H1 (cell line): ENCODE measurements around the gene C5orf34. TPM values are rescaled to one million over a fixed set of nuclear protein-coding genes. Genes with fewer than 3 reads are reported as not detected.

Experiments
- CTCF ChIA-PET: fragments of 300-600 bp; sonication (Branson Sonifier 250); formaldehyde crosslinking; loops from one replicate; lab custom pipeline; 2021; ENCODE audit not compliant: partially characterized antibody; lab: Charles Lee
- POLR2A ChIA-PET: fragments of 300-600 bp; sonication (Branson Sonifier 250); formaldehyde crosslinking; loops from one replicate; lab custom pipeline; 2021; ENCODE audit warnings: inconsistent platforms; ENCODE audit not compliant: partially characterized antibody; lab: Charles Lee
- DNase-seq, 2 experiments: peaks; one replicate each; pipeline versions ENCODE4 v3.0.0 to v3.0.0-alpha.2; 2010 to 2022; ENCODE audit warnings: low spot score in 2 of 2, low read depth in 1 of 2, mixed read lengths in 1 of 2
- FAIRE-seq: peaks from 2 replicates; lab custom pipeline; 2011; peaks lifted over from hg19 to GRCh38; lab: Jason Lieb, UNC
- H2AFZ ChIP-seq: 2 replicates; pipeline ENCODE4 v1.8.1; 2012; ENCODE audit warnings: low read length, inconsistent platforms
- H2AK5ac ChIP-seq: 2 replicates; pipeline ENCODE4 v1.6.1; 2013; ENCODE audit warnings: low read depth, low read length
- H2BK120ac ChIP-seq: replicated peaks from 2 replicates; pipeline ENCODE3; 2013; ENCODE audit warnings: low read depth, low read length, inconsistent platforms
- H2BK12ac ChIP-seq: 2 replicates; pipeline ENCODE4 v1.6.1; 2013; ENCODE audit warnings: low read depth, low read length
- H2BK15ac ChIP-seq: 2 replicates; pipeline ENCODE4 v1.6.1; 2013; ENCODE audit warnings: low read length
- H2BK20ac ChIP-seq: 2 replicates; pipeline ENCODE4 v1.6.1; 2013; ENCODE audit warnings: low read length
- H2BK5ac ChIP-seq: 2 replicates; pipeline ENCODE4 v1.6.1; 2013; ENCODE audit warnings: low read depth, low read length
- H3K14ac ChIP-seq: 2 replicates; pipeline ENCODE4 v1.6.1; 2013; ENCODE audit warnings: inconsistent platforms; ENCODE audit not compliant: insufficient read length
- H3K18ac ChIP-seq: 2 replicates; pipeline ENCODE4 v1.6.1; 2013; ENCODE audit warnings: low read length; ENCODE audit errors: extremely low read depth
- H3K23ac ChIP-seq: 2 replicates; pipeline ENCODE4 v1.6.1; 2013; ENCODE audit warnings: inconsistent platforms; ENCODE audit not compliant: insufficient read length
- H3K23me2 ChIP-seq: 2 replicates; pipeline ENCODE4 v1.6.1; 2013; ENCODE audit warnings: low read depth, low read length
- H3K27ac ChIP-seq: 2 replicates; pipeline ENCODE4 v1.6.1; 2011; ENCODE audit warnings: low read depth, low read length, inconsistent platforms
- H3K27me3 ChIP-seq, 4 experiments: replicated peaks in 1 of 4; 1 replicate in 1 of 4; 2 replicates in 3 of 4; pipeline versions ENCODE4 v1.6.1 to v1.8.1; 2011 to 2013; ENCODE audit warnings: low read length in 3 of 4, mild to moderate bottlenecking in 3 of 4, inconsistent platforms in 2 of 4, mixed read lengths in 2 of 4, moderate library complexity in 1 of 4; ENCODE audit not compliant: control insufficient read depth in 3 of 4, insufficient read depth in 3 of 4; ENCODE audit errors: extremely low read depth in 1 of 4
- H3K36me3 ChIP-seq, 4 experiments: 2 replicates each; pipeline versions ENCODE4 v1.6.1 to v1.8.1; 2011 to 2013; ENCODE audit warnings: mild to moderate bottlenecking in 4 of 4, low read length in 3 of 4, moderate library complexity in 2 of 4, control low read depth in 1 of 4, inconsistent platforms in 1 of 4; ENCODE audit not compliant: insufficient read depth in 4 of 4, control insufficient read depth in 2 of 4
- H3K4ac ChIP-seq: replicated peaks from 2 replicates; pipeline ENCODE3; 2013; ENCODE audit warnings: low read length, low read depth, mixed read lengths, inconsistent platforms; ENCODE audit not compliant: insufficient read length
- H3K4me1 ChIP-seq, 4 experiments: replicated peaks in 1 of 4; 1 replicate in 1 of 4; 2 replicates in 3 of 4; pipeline versions ENCODE4 v1.6.1 to v1.8.1; 2011 to 2013; ENCODE audit warnings: low read length in 3 of 4, inconsistent platforms in 2 of 4, mixed read lengths in 1 of 4; ENCODE audit not compliant: insufficient read depth in 4 of 4, control insufficient read depth in 3 of 4
- H3K4me2 ChIP-seq, 2 experiments: 2 replicates each; pipeline versions ENCODE4 v1.6.1 to v1.8.1; 2011 to 2013; ENCODE audit warnings: low read depth in 2 of 2, low read length in 2 of 2, control low read depth in 1 of 2, inconsistent platforms in 1 of 2, mild to moderate bottlenecking in 1 of 2; ENCODE audit not compliant: insufficient read depth in 1 of 2
- H3K4me3 ChIP-seq, 4 experiments: fragments of 200-600, 300-600 bp in 1 of 4; sonication (generic), shearing (Covaris generic), sonication (Bioruptor Twin) in 1 of 4; 2 replicates each; pipeline versions ENCODE4 v1.5.1 to v1.8.1; 2011 to 2016; ENCODE audit warnings: low read length in 4 of 4, low read depth in 3 of 4, control low read depth in 2 of 4, inconsistent platforms in 2 of 4, mild to moderate bottlenecking in 2 of 4, mixed read lengths in 1 of 4, moderate library complexity in 1 of 4; ENCODE audit not compliant: insufficient read depth in 2 of 4; ENCODE audit errors: extremely low read depth in 1 of 4
- H3K56ac ChIP-seq: replicated peaks from 2 replicates; pipeline ENCODE3; 2013; ENCODE audit warnings: low read depth, mild to moderate bottlenecking, mixed read lengths, low read length, inconsistent platforms; ENCODE audit not compliant: insufficient read length
- H3K79me1 ChIP-seq: 2 replicates; pipeline ENCODE4 v1.6.1; 2013; ENCODE audit warnings: low read depth, low read length, control low read depth
- H3K79me2 ChIP-seq, 2 experiments: 2 replicates each; pipeline versions ENCODE4 v1.6.1 to v1.8.1; 2012 to 2013; ENCODE audit warnings: low read length in 2 of 2, mild to moderate bottlenecking in 2 of 2, inconsistent platforms in 1 of 2; ENCODE audit not compliant: insufficient read depth in 2 of 2, control insufficient read depth in 1 of 2
- H3K9ac ChIP-seq, 4 experiments: replicated peaks in 1 of 4; 1 replicate in 1 of 4; 2 replicates in 3 of 4; pipeline versions ENCODE4 v1.6.1 to v1.8.1; 2011 to 2013; ENCODE audit warnings: low read depth in 3 of 4, low read length in 3 of 4, control low read depth in 2 of 4, mild to moderate bottlenecking in 2 of 4, moderate library complexity in 2 of 4, inconsistent platforms in 1 of 4; ENCODE audit errors: extremely low read depth in 1 of 4
- H3K9me3 ChIP-seq, 2 experiments: 2 replicates each; pipeline versions ENCODE4 v1.6.1 to v1.8.1; 2012 to 2013; ENCODE audit warnings: mild to moderate bottlenecking in 2 of 2, moderate library complexity in 2 of 2, control low read depth in 1 of 2, inconsistent platforms in 1 of 2, low read depth in 1 of 2, low read length in 1 of 2, mixed read lengths in 1 of 2; ENCODE audit not compliant: insufficient read depth in 2 of 2
- H4K20me1 ChIP-seq, 2 experiments: replicated peaks in 1 of 2; 2 replicates each; pipeline versions ENCODE3 to v1.8.1; 2011 to 2013; ENCODE audit warnings: inconsistent platforms in 2 of 2, low read length in 2 of 2, mild to moderate bottlenecking in 1 of 2; ENCODE audit not compliant: insufficient read depth in 2 of 2, control insufficient read depth in 1 of 2
- H4K5ac ChIP-seq: 2 replicates; pipeline ENCODE4 v1.6.1; 2013; ENCODE audit warnings: low read length, low read depth, mixed read lengths, inconsistent platforms; ENCODE audit not compliant: insufficient read length
- H4K8ac ChIP-seq: 2 replicates; pipeline ENCODE4 v1.8.0; 2013; ENCODE audit warnings: mild to moderate bottlenecking, moderate library complexity, low read length, inconsistent platforms; ENCODE audit not compliant: insufficient read depth; ENCODE audit errors: extremely low read depth
- H4K91ac ChIP-seq: replicated peaks from 2 replicates; pipeline ENCODE3; 2013; ENCODE audit warnings: low read length, mixed read lengths, inconsistent platforms; ENCODE audit not compliant: insufficient read length
- BRCA1 ChIP-seq: IDR thresholded peaks from 2 replicates; pipeline ENCODE4 v1.6.1; 2012; ENCODE audit warnings: low read depth, low read length, improper control_type of control experiment
- CHD1 ChIP-seq: IDR thresholded peaks from 2 replicates; pipeline ENCODE4 v1.6.1; 2012; ENCODE audit warnings: low read depth, low read length, improper control_type of control experiment
- CTBP2 ChIP-seq: IDR thresholded peaks from 2 replicates; pipeline ENCODE4 v1.7.0; 2011; ENCODE audit warnings: borderline replicate concordance, mild to moderate bottlenecking, moderate library complexity, mixed read lengths, low read length; ENCODE audit not compliant: insufficient read depth, insufficient read length
- EGR1 ChIP-seq: IDR thresholded peaks from 2 replicates; pipeline ENCODE4 v1.6.1; 2011; ENCODE audit warnings: low read depth, low read length, borderline replicate concordance
- JUND ChIP-seq: IDR thresholded peaks from 2 replicates; pipeline ENCODE4 v1.6.1; 2011; ENCODE audit warnings: mild to moderate bottlenecking, improper control_type of control experiment, low read length
- POLR2A ChIP-seq, 2 experiments: IDR thresholded peaks; 1 replicate in 1 of 2; 2 replicates in 1 of 2; pipeline ENCODE4 v1.6.1; 2011; ENCODE audit warnings: low read depth in 2 of 2, low read length in 2 of 2, mild to moderate bottlenecking in 2 of 2; ENCODE audit errors: control extremely low read depth in 1 of 2
- RXRA ChIP-seq: IDR thresholded peaks from 2 replicates; pipeline ENCODE4 v1.6.1; 2011; ENCODE audit warnings: low read depth, mild to moderate bottlenecking, low read length, moderate library complexity; ENCODE audit not compliant: insufficient read depth
- SIN3A ChIP-seq, 2 experiments: IDR thresholded peaks in 1 of 2; conservative IDR thresholded peaks in 1 of 2; 2 replicates each; pipeline ENCODE4 v1.6.1; 2011 to 2012; ENCODE audit warnings: low read length in 2 of 2, improper control_type of control experiment in 1 of 2, low read depth in 1 of 2, mild to moderate bottlenecking in 1 of 2
- WGBS, 2 experiments: shearing (Covaris generic) in 1 of 2; methylation state at CpG; one replicate each; pipeline versions ENCODE4 v1.1.6 to v1.1.7; 2013 to 2015; ENCODE audit warnings: low lambda C conversion rate in 2 of 2, mixed read lengths in 2 of 2, inconsistent platforms in 1 of 2, low coverage in 1 of 2, missing lambda C conversion rate in 1 of 2; ENCODE audit not compliant: insufficient replicate concordance in 2 of 2, insufficient coverage in 1 of 2, insufficient read length in 1 of 2; ENCODE audit errors: extremely low coverage in 1 of 2, missing lambda C conversion rate in 1 of 2; 5-methylcytosine and 5-hydroxymethylcytosine counted together
- polyA plus RNA-seq, 7 experiments: library from polyadenylated mRNA; depleted of rRNA in 3 of 7; stranded (reverse) in 5 of 7; unstranded in 2 of 7; fragments of >200 nt in 5 of 7; fragments of 200-250 nt in 2 of 7; gene quantifications; 1 replicate in 5 of 7; 2 replicates in 1 of 7; 4 replicates in 1 of 7; pipeline versions ENCODE4 v1.2.1 to v1.2.3, GENCODE V29; 2011 to 2013; ENCODE audit warnings: missing spikeins in 2 of 7, mixed read lengths in 2 of 7
- total RNA-seq: library from RNA; stranded (reverse); fragmentation: NEBNext Ultra II Directional; extraction: Animal tissue kit (Norgen Biotek cat#: 25700); gene quantifications from 2 replicates; pipeline ENCODE4 v1.2.1, GENCODE V29; 2021

The C5orf34 gene
- total and polyA plus RNA-seq, 2 of the 8 experiments (the other 6 are each of a cell fraction or from before 2014, with no cell fraction given) = 6.8 to 8.6 TPM

DNA sequence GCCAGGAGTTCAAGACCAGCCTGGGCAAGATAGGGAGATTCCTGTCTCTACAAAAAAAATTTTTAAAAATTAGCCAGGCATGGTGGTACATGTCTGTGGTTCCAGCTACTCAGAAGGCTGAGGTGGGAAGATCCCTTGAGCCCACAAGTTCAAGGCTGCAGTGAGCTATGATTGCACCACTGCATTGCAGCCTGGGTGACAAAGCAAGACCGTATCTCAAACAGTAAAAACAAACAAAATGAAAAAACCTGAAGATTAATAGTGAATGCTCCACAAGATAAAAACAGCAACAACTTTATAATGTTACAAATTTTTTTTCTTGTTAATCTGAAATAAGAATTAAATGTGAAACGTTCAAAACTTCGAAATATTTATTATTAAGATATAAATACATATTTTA is 28.6 kb downstream of the C5orf34 start:
- no peak overlapping the region for H3K56ac ChIP-seq
- no peak overlapping the region for H3K4me3 ChIP-seq
- no peak overlapping the region for H2BK15ac ChIP-seq
- ChIA-PET CTCF (interaction anchor here (0.7 to 3.6 kb wide), 4 partner anchors 11 to 180 kb away, joined by 3 to 32 read pairs (median 10); no protein-coding TSS in a partner anchor), POLR2A (no interaction called here)
- H3K14ac ChIP-seq = no peak overlapping the region
- H3K4me2 ChIP-seq = no peak overlapping the region
- no peak overlapping the region for H4K8ac ChIP-seq
- TF ChIP-seq CHD1 (no peak), SIN3A (conservative IDR thresholded peaks at IDR 0.05 in 1 of 2, IDR thresholded peaks at IDR 0.05 in 1 of 2; ENCODE audit: low read depth in 1 of 2, low read length in 2 of 2) (no peak), CTBP2 (no peak), JUND (no peak), EGR1 (no peak), RXRA (no peak), POLR2A (IDR thresholded peaks at IDR 0.05; ENCODE audit: control extremely low read depth in 1 of 2, low read depth in 2 of 2, low read length in 2 of 2) (no peak), BRCA1 (no peak)
- no peak overlapping the region for H3K23ac ChIP-seq
- H2AFZ ChIP-seq = no peak overlapping the region
- no peak overlapping the region for H3K4ac ChIP-seq
- no peak overlapping the region for H3K9ac ChIP-seq
- H2BK5ac ChIP-seq = no peak overlapping the region
- WGBS, 2 experiments = 96% methylated on average over 3 of the region's 3 CpGs; no CpG with 5 or more reads in 1 of the 2 experiments
- no peak overlapping the region for H2BK20ac ChIP-seq
- H4K91ac ChIP-seq = no peak overlapping the region
- no peak overlapping the region for H4K5ac ChIP-seq
- H3K79me1 ChIP-seq = no peaks in the 10 kb centered on the region
- H3K27me3 ChIP-seq = no peaks in the 10 kb centered on the region
- DNase-seq (no peak), FAIRE-seq (no peak)
- H3K9me3 ChIP-seq = no peaks in the 10 kb centered on the region
- no peaks in the 10 kb centered on the region for H4K20me1 ChIP-seq
- H2AK5ac ChIP-seq = no peak overlapping the region
- H3K79me2 ChIP-seq = peaks cover 0 to 9% of the 10 kb centered on the region in 2 experiments; a peak in 2 of 4 replicates
- H3K23me2 ChIP-seq = no peaks in the 10 kb centered on the region; the same call in 1 of the 2 replicates
- H3K4me1 ChIP-seq = no peaks in the 10 kb centered on the region; a peak in 2 of 7 replicates
- no peak overlapping the region for H2BK12ac ChIP-seq
- H3K36me3 ChIP-seq = peaks cover 0 to 9% (median 0%) of the 10 kb centered on the region in 4 experiments; a peak in 1 of 8 replicates
- H3K18ac ChIP-seq = no peak overlapping the region
- no peak overlapping the region for H3K27ac ChIP-seq
- no peak overlapping the region for H2BK120ac ChIP-seq
